ENCODE data around the gene NRXN3. TPM values are rescaled to one million over a fixed set of nuclear protein-coding genes. Genes with fewer than 3 reads are reported as not detected.

Gene NRXN3
- total and polyA plus RNA-seq, 2 of the 4 experiments (the other 2 are of a cell fraction), result 4.8 to 25.1 TPM

GRCh38 chr14:79306546-79306945 lies 1136.4 kb downstream of the NRXN3 start:
- no peak overlapping the region for H2AFZ ChIP-seq (replicated peaks; ENCODE audit: low read length, poor library complexity)
- H3K27ac ChIP-seq (ENCODE audit: insufficient read depth, low read length), result no peak overlapping the region
- H4K20me1 ChIP-seq (ENCODE audit: insufficient read depth, low read length), result no peaks in the 10 kb centered on the region
- no peak overlapping the region for H4K8ac ChIP-seq (ENCODE audit: low read depth in 2 of 2, low read length in 2 of 2)
- H2AK5ac ChIP-seq (ENCODE audit: low read depth, low read length), result no peak overlapping the region
- no peak overlapping the region for H2BK20ac ChIP-seq (ENCODE audit: low read depth, low read length)
- no peak overlapping the region for H4K91ac ChIP-seq (ENCODE audit: insufficient read depth, low read depth, low read length)
- WGBS, 2 experiments (ENCODE audit: extremely low coverage in 2 of 2, insufficient read length in 1 of 2), result no CpG with 5 or more reads among the region's 2 CpGs
- H4K5ac ChIP-seq (ENCODE audit: low read depth, low read length), result no peak overlapping the region
- no peak overlapping the region for H3K14ac ChIP-seq (replicated peaks; ENCODE audit: low read depth, low read length)
- no peak overlapping the region for H2AK9ac ChIP-seq (replicated peaks; ENCODE audit: low read depth, low read length, poor library complexity)
- ATAC-seq (ENCODE audit: low read depth) (no peak), DNase-seq (no peak)
- dilution Hi-C loops (cut with HindIII; ENCODE audit: low sequenced_read_pairs, unreplicated experiment) (no loop called here), in situ Hi-C loops (cut with MboI; ENCODE audit: low sequenced_read_pairs) (no loop called here), intact Hi-C loops (cut with micrococcal nuclease) (no loop called here)
- H2BK5ac ChIP-seq (ENCODE audit: low read depth, low read length, poor library complexity, severe bottlenecking), result no peak overlapping the region
- H3K27me3 ChIP-seq (ENCODE audit: control insufficient read depth, insufficient read depth, low read length), result no peaks in the 10 kb centered on the region
- no peak overlapping the region for H3K18ac ChIP-seq (ENCODE audit: low read depth, low read length)
- no peaks in the 10 kb centered on the region for H3K36me3 ChIP-seq (ENCODE audit: control insufficient read depth, insufficient read depth, low read length)
- H3K4me2 ChIP-seq (ENCODE audit: low read depth, low read length), result no peak overlapping the region
- no peak overlapping the region for H3K4ac ChIP-seq (ENCODE audit: low read depth, low read length)
- ChIA-PET POLR2A (ENCODE audit: unreplicated experiment) (no interaction called here), CTCF (no interaction called here)
- TF ChIP-seq RAD21 (IDR thresholded peaks at IDR 0.05; ENCODE audit: low read length) (no peak), RFX5 (IDR thresholded peaks at IDR 0.05; ENCODE audit: low read depth, low read length) (no peak), NFE2L2 (IDR thresholded peaks at IDR 0.05; ENCODE audit: low read depth, low read length) (no peak), CTCF (conservative IDR thresholded peaks at IDR 0.05; ENCODE audit: low read depth, low read length) (no peak), ELK1 (IDR thresholded peaks at IDR 0.05; ENCODE audit: borderline replicate concordance, low read depth, low read length) (no peak), CEBPB (IDR thresholded peaks at IDR 0.05; ENCODE audit: low read depth, low read length) (no peak), POLR2A (IDR thresholded peaks at IDR 0.05; ENCODE audit: low read depth, low read length) (no peak), BHLHE40 (IDR thresholded peaks at IDR 0.05; ENCODE audit: low read depth, low read length) (no peak), MAZ (IDR thresholded peaks at IDR 0.05; ENCODE audit: borderline replicate concordance, low read depth, low read length) (no peak), MXI1 (IDR thresholded peaks at IDR 0.05; ENCODE audit: borderline replicate concordance, low read depth, low read length) (no peak), FOS (IDR thresholded peaks at IDR 0.05; ENCODE audit: low read depth, low read length) (no peak), RCOR1 (IDR thresholded peaks at IDR 0.05; ENCODE audit: insufficient replicate concordance, low read length) (no peak)
- H3K9me3 ChIP-seq (ENCODE audit: control insufficient read depth, insufficient read depth, low read length), result no peaks in the 10 kb centered on the region
- no peaks in the 10 kb centered on the region for H3K79me1 ChIP-seq (ENCODE audit: low read depth in 1 of 2, low read length in 2 of 2)
- no TSS peak for BruUV-seq (replicated peaks)
- H3K9me1 ChIP-seq (ENCODE audit: insufficient read depth, low read length), result no peaks in the 10 kb centered on the region
- no peak overlapping the region for H2BK120ac ChIP-seq (ENCODE audit: low read depth, low read length)
- H3K4me3 ChIP-seq (ENCODE audit: insufficient read depth, low read depth, low read length), result no peak overlapping the region
- H2BK15ac ChIP-seq (ENCODE audit: low read depth, low read length), result no peak overlapping the region
- no peak overlapping the region for H3K9ac ChIP-seq (ENCODE audit: low read depth, low read length)
- H3K23ac ChIP-seq (ENCODE audit: low read depth, low read length), result no peak overlapping the region
- no peak overlapping the region for H3K56ac ChIP-seq (ENCODE audit: extremely low read depth, insufficient read depth, low read length)
- no peaks in the 10 kb centered on the region for H3K4me1 ChIP-seq (ENCODE audit: control insufficient read depth, insufficient read depth, low read length)

All from IMR-90 (cell line).